WTC11 (cell line): ENCODE measurements around the gene ABHD16B. TPM values are rescaled to one million over a fixed set of nuclear protein-coding genes. Genes with fewer than 3 reads are reported as not detected.

Experiments
- ATAC-seq: fragments of 200-7000 bp; cut with Tn5 transposase; 2 replicates; pipeline ENCODE4 v1.10.0; 2021; ENCODE audit warnings: mild to moderate bottlenecking, moderate library complexity
- CTCF ChIA-PET: fragments of 300-600 bp; sonication (Branson Sonifier 250); formaldehyde crosslinking; loops from one replicate; lab custom pipeline; 2021; ENCODE audit warnings: antibody characterized with exemption; lab: Charles Lee
- POLR2A ChIA-PET: fragments of 350-600 bp; sonication (Branson Sonifier 250); formaldehyde crosslinking; loops from one replicate; lab custom pipeline; 2021; ENCODE audit warnings: antibody characterized with exemption; lab: Charles Lee
- DNase-seq: peaks from one replicate; pipeline ENCODE4 v3.0.0; 2021; ENCODE audit warnings: low spot score
- H3K27ac Mint-ChIP-seq: 2 replicates; pipeline ENCODE4 v1.8.0; 2021; ENCODE audit warnings: mixed read lengths
- H3K27me3 Mint-ChIP-seq: 2 replicates; pipeline ENCODE4 v1.8.0; 2021; ENCODE audit warnings: low read depth, mild to moderate bottlenecking, moderate library complexity, mixed read lengths
- H3K36me3 Mint-ChIP-seq: 2 replicates; pipeline ENCODE4 v1.8.0; 2021; ENCODE audit warnings: mixed read lengths
- H3K4me1 Mint-ChIP-seq: 2 replicates; pipeline ENCODE4 v1.8.0; 2022; ENCODE audit warnings: mixed read lengths
- H3K4me3 Mint-ChIP-seq: 2 replicates; pipeline ENCODE4 v1.8.0; 2021; ENCODE audit warnings: mild to moderate bottlenecking, moderate library complexity, mixed read lengths
- H3K9me3 Mint-ChIP-seq: 2 replicates; pipeline ENCODE4 v1.8.0; 2021; ENCODE audit warnings: mixed read lengths
- CDX4 ChIP-seq: fragments of 250-450 bp; sonication (Bioruptor Pico); IDR thresholded peaks from 2 replicates; pipeline ENCODE4 v1.9.0; 2021; ENCODE audit warnings: moderate library complexity, mild to moderate bottlenecking, inconsistent platforms, borderline replicate concordance
- CREM ChIP-seq: sonication (generic); formaldehyde crosslinking; IDR thresholded peaks from 2 replicates; pipeline ENCODE4 v1.8.1; 2022; ENCODE audit warnings: mild to moderate bottlenecking, missing genetic modification reagents, moderate library complexity
- ETV6 ChIP-seq: sonication (generic); formaldehyde crosslinking; IDR thresholded peaks from 2 replicates; pipeline ENCODE4 v1.8.1; 2022; ENCODE audit warnings: mild to moderate bottlenecking, missing genetic modification reagents
- FOXJ3 ChIP-seq: sonication (generic); formaldehyde crosslinking; IDR thresholded peaks from 2 replicates; pipeline ENCODE4 v1.9.0; 2021; ENCODE audit warnings: missing genetic modification reagents, mild to moderate bottlenecking, borderline replicate concordance
- FOXK1 ChIP-seq: sonication (generic); formaldehyde crosslinking; IDR thresholded peaks from 2 replicates; pipeline ENCODE4 v1.8.0; 2022; ENCODE audit warnings: mild to moderate bottlenecking, moderate library complexity, missing genetic modification reagents
- FOXP1 ChIP-seq: sonication (generic); formaldehyde crosslinking; IDR thresholded peaks from 2 replicates; pipeline ENCODE4 v1.8.0; 2022; ENCODE audit warnings: missing genetic modification reagents, mild to moderate bottlenecking, moderate library complexity, borderline replicate concordance
- GABPB1 ChIP-seq: sonication (generic); formaldehyde crosslinking; IDR thresholded peaks from 2 replicates; pipeline ENCODE4 v1.8.1; 2023; ENCODE audit warnings: mild to moderate bottlenecking, missing genetic modification reagents
- HMGA2 ChIP-seq: fragments of 250-450 bp; sonication (Bioruptor Pico); IDR thresholded peaks from 2 replicates; pipeline ENCODE4 v1.4.0; 2021; ENCODE audit warnings: mild to moderate bottlenecking, moderate library complexity
- MLX ChIP-seq: sonication (generic); formaldehyde crosslinking; IDR thresholded peaks from 2 replicates; pipeline ENCODE4 v1.8.1; 2023; ENCODE audit warnings: mild to moderate bottlenecking, missing genetic modification reagents, moderate library complexity
- NFATC4 ChIP-seq: fragments of 250-450 bp; sonication (Bioruptor Pico); IDR thresholded peaks from 2 replicates; pipeline ENCODE4 v1.9.0; 2021; ENCODE audit warnings: mild to moderate bottlenecking
- PRDM15 ChIP-seq: sonication (generic); formaldehyde crosslinking; IDR thresholded peaks from 2 replicates; pipeline ENCODE4 v1.8.0; 2022; ENCODE audit warnings: missing genetic modification reagents
- PRRX2 ChIP-seq: fragments of 250-450 bp; sonication (Bioruptor Pico); IDR thresholded peaks from 2 replicates; pipeline ENCODE4 v1.8.0; 2021; ENCODE audit warnings: mild to moderate bottlenecking
- RORB ChIP-seq: fragments of 250-450 bp; sonication (Bioruptor Pico); IDR thresholded peaks from 2 replicates; pipeline ENCODE4 v1.9.0; 2021; ENCODE audit warnings: mild to moderate bottlenecking
- SP1 ChIP-seq: sonication (generic); formaldehyde crosslinking; conservative IDR thresholded peaks from 2 replicates; pipeline ENCODE4 v1.8.1; 2022; ENCODE audit warnings: missing genetic modification reagents
- TEAD1 ChIP-seq: sonication (generic); formaldehyde crosslinking; IDR thresholded peaks from 2 replicates; pipeline ENCODE4 v1.8.0; 2022; ENCODE audit warnings: mild to moderate bottlenecking, missing genetic modification reagents
- ZMAT4 ChIP-seq: fragments of 250-450 bp; sonication (Bioruptor Pico); IDR thresholded peaks from 2 replicates; pipeline ENCODE4 v1.9.0; 2021; ENCODE audit warnings: mild to moderate bottlenecking
- ZNF121 ChIP-seq: sonication (generic); formaldehyde crosslinking; IDR thresholded peaks from 2 replicates; pipeline ENCODE4 v1.8.0; 2023; ENCODE audit warnings: missing genetic modification reagents
- ZNF416 ChIP-seq: fragments of 250-450 bp; sonication (Bioruptor Pico); IDR thresholded peaks from 2 replicates; pipeline ENCODE4 v1.9.0; 2021; ENCODE audit warnings: mild to moderate bottlenecking, inconsistent platforms
- ZNF423 ChIP-seq: fragments of 250-450 bp; sonication (Bioruptor Pico); IDR thresholded peaks from 2 replicates; pipeline ENCODE4 v2.1.2; 2022; ENCODE audit warnings: mild to moderate bottlenecking, moderate library complexity
- ZNF532 ChIP-seq: fragments of 250-450 bp; sonication (Bioruptor Pico); IDR thresholded peaks from 2 replicates; pipeline ENCODE4 v1.9.0; 2021; ENCODE audit warnings: mild to moderate bottlenecking, borderline replicate concordance
- total RNA-seq: library from RNA; stranded (reverse); gene quantifications from 3 replicates; pipeline ENCODE4 v1.2.3, GENCODE V29; 2021

ABHD16B gene
- total RNA-seq, 1 experiment from 2014 or later = 0.11 TPM

GRCh38 chr20:63890201-63890576, 28.9 kb downstream of the ABHD16B start:
- peaks cover 29% of the 10 kb centered on the region for H3K36me3 Mint-ChIP-seq
- no peaks in the 10 kb centered on the region for H3K9me3 Mint-ChIP-seq
- no peaks in the 10 kb centered on the region for H3K27me3 Mint-ChIP-seq
- no peak for ATAC-seq
- peak overlapping the region; percentile 24; the same call in 1 of the 2 replicates for H3K27ac Mint-ChIP-seq
- CTCF ChIA-PET = interaction anchor here (1.2 to 2.0 kb wide), 4 partner anchors 44 to 116 kb away, joined by 3 to 6 read pairs (median 4); no protein-coding TSS in a partner anchor
- H3K4me1 Mint-ChIP-seq = peaks cover 4% of the 10 kb centered on the region
- no peak for DNase-seq
- TF ChIP-seq ZMAT4 (CRISPR knock-in tag) (no peak), TEAD1 (CRISPR knock-in tag) (no peak), CDX4 (no peak), GABPB1 (CRISPR knock-in tag) (no peak), PRRX2 (CRISPR knock-in tag) (no peak), HMGA2 (CRISPR knock-in tag) (no peak), CREM (CRISPR knock-in tag) (no peak), ETV6 (CRISPR knock-in tag) (no peak), FOXP1 (CRISPR knock-in tag) (no peak), ZNF532 (CRISPR knock-in tag) (no peak)
- POLR2A ChIA-PET = no interaction called here
- no peak overlapping the region for H3K4me3 Mint-ChIP-seq

- ATAC-seq = no peak
- Mint-ChIP-seq H3K27ac (no peak overlapping the region), H3K4me3 (no peak overlapping the region), H3K4me1 (peaks cover 4% of the 10 kb centered on the region), H3K9me3 (no peaks in the 10 kb centered on the region), H3K36me3 (peaks cover 29% of the 10 kb centered on the region)
- POLR2A ChIA-PET = interaction anchor here (0.6 kb wide), 1 partner anchor 129 kb away, joined by 3 read pairs; no protein-coding TSS in a partner anchor
- DNase-seq = no peak
- TF ChIP-seq ZNF121 (CRISPR knock-in tag) (no peak), FOXJ3 (CRISPR knock-in tag) (no peak), MLX (CRISPR knock-in tag) (no peak), NFATC4 (CRISPR knock-in tag) (no peak), ZNF416 (no peak), FOXK1 (no peak), RORB (CRISPR knock-in tag) (no peak), SP1 (no peak), PRDM15 (CRISPR knock-in tag) (no peak), ZNF423 (CRISPR knock-in tag) (no peak)
- TF ChIP-seq, all 79 proteins: peak for 0
- no peaks in the 10 kb centered on the region for H3K27me3 Mint-ChIP-seq
- CTCF ChIA-PET = interaction anchor here (0.6 to 2.0 kb wide), 8 partner anchors 8 to 116 kb away, joined by 3 to 6 read pairs (median 4); no protein-coding TSS in a partner anchor
Measured at GRCh38 chr20:63890616-63891015, 29.3 kb downstream of the ABHD16B start.
